HG03565 (cell line): ENCODE results near the gene HS3ST3A1.
"Not testable (repeated sequence)": the region's sequence is repeated elsewhere in the genome, so short reads cannot be mapped to it uniquely, and the experiment has no call there.

Experiments used
- ATAC-seq: cut with Tn5 transposase; IDR thresholded peaks from one replicate; pipeline ENCODE4 v1.9.1; 2021; ENCODE audit warnings: mild to moderate bottlenecking, moderate library complexity; ENCODE audit not compliant: unreplicated experiment

Gene HS3ST3A1

GRCh38 chr17:13498184-13498583, 103.5 kb downstream of the HS3ST3A1 start:
- no peak for ATAC-seq

GRCh38 chr17:13496553-13497056, 105.1 kb downstream of the HS3ST3A1 start:
- ATAC-seq, result not testable (repeated sequence)

GRCh38 chr17:13495423-13495822, 106.3 kb downstream of the HS3ST3A1 start:
- ATAC-seq, result no peak

- ATAC-seq, result no peak
Observed at GRCh38 chr17:13492737-13493122, 109.0 kb downstream of the HS3ST3A1 start.

- no peak for ATAC-seq
Observed at GRCh38 chr17:13491916-13492736, 109.6 kb downstream of the HS3ST3A1 start.

- ATAC-seq, result no peak
Observed at GRCh38 chr17:13491491-13491890, 110.2 kb downstream of the HS3ST3A1 start.

GRCh38 chr17:13490906-13491482, 110.7 kb downstream of the HS3ST3A1 start:
- ATAC-seq, result no peak

GRCh38 chr17:13490427-13490826, 111.3 kb downstream of the HS3ST3A1 start:
- ATAC-seq, result no peak

- ATAC-seq, result no peak
Observed at GRCh38 chr17:13485327-13485726, 116.4 kb downstream of the HS3ST3A1 start.

GRCh38 chr17:13484020-13484419, 117.7 kb downstream of the HS3ST3A1 start:
- no peak for ATAC-seq

- no peak for ATAC-seq
Observed at GRCh38 chr17:13480877-13481276, 120.9 kb downstream of the HS3ST3A1 start.

- no peak for ATAC-seq
Observed at GRCh38 chr17:13478326-13478830, 123.4 kb downstream of the HS3ST3A1 start.

GRCh38 chr17:13477180-13477611, 124.5 kb downstream of the HS3ST3A1 start:
- no peak for ATAC-seq

GRCh38 chr17:13476720-13477119, 125.0 kb downstream of the HS3ST3A1 start:
- no peak for ATAC-seq

GRCh38 chr17:13475574-13476223, 126.0 kb downstream of the HS3ST3A1 start:
- no peak for ATAC-seq

GRCh38 chr17:13474073-13474800, 127.5 kb downstream of the HS3ST3A1 start:
- ATAC-seq, result no peak

GRCh38 chr17:13465678-13466077, 136.1 kb downstream of the HS3ST3A1 start:
- ATAC-seq, result no peak

GRCh38 chr17:13462673-13463124, 139.0 kb downstream of the HS3ST3A1 start:
- ATAC-seq, result no peak

GRCh38 chr17:13462146-13462545, 139.6 kb downstream of the HS3ST3A1 start:
- ATAC-seq, result no peak

GRCh38 chr17:13460261-13461000, 141.3 kb downstream of the HS3ST3A1 start:
- ATAC-seq, result no peak
